Measurements from ENCODE around the gene TIMMDC1. TPM values are rescaled to one million over a fixed set of nuclear protein-coding genes. Genes with fewer than 3 reads are reported as not detected.

Gene TIMMDC1
- total and polyA plus RNA-seq, 10 of the 15 experiments (the other 5 are each of a cell fraction or from before 2014, with no cell fraction given) = 55.9 to 146 (median 72.1) TPM

DNA sequence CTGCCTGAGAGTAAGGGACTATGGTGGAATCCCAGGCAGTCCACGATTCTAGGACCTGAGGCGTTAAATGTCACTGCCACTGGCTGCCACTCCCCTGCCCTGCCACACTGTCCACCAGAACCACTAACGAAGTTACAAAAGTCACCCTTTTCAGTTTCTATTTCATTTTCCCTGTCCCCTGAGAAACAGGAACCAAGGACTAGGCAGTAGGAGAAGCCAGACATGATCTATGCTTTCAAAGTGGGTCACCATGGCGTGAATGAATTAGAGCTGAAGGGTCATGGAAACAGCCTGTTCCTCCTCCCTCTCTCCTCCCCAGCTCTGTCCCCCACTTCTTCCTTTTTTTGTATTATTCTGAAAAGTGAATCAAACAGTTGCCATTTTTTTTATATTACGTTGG, 71.9 kb downstream of the TIMMDC1 start (continued):
- peak; percentile 89 to 90 for TF ChIP-seq IKZF2 (IDR thresholded peaks at IDR 0.05)
- TF ChIP-seq HCFC1 (IDR thresholded peaks at IDR 0.05; ENCODE audit: low read length) = no peak
- TF ChIP-seq, protein P1, sequence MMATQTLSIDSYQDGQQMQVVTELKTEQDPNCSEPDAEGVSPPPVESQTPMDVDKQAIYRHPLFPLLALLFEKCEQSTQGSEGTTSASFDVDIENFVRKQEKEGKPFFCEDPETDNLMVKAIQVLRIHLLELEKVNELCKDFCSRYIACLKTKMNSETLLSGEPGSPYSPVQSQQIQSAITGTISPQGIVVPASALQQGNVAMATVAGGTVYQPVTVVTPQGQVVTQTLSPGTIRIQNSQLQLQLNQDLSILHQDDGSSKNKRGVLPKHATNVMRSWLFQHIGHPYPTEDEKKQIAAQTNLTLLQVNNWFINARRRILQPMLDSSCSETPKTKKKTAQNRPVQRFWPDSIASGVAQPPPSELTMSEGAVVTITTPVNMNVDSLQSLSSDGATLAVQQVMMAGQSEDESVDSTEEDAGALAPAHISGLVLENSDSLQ (IDR thresholded peaks at IDR 0.05) = peak; percentile 53; the same call in 1 of the 2 replicates
- TF ChIP-seq ATF7 (IDR thresholded peaks at IDR 0.05; ENCODE audit: low read depth) = peak; percentile 42; the same call in 1 of the 2 replicates
- TF ChIP-seq, protein P2, sequence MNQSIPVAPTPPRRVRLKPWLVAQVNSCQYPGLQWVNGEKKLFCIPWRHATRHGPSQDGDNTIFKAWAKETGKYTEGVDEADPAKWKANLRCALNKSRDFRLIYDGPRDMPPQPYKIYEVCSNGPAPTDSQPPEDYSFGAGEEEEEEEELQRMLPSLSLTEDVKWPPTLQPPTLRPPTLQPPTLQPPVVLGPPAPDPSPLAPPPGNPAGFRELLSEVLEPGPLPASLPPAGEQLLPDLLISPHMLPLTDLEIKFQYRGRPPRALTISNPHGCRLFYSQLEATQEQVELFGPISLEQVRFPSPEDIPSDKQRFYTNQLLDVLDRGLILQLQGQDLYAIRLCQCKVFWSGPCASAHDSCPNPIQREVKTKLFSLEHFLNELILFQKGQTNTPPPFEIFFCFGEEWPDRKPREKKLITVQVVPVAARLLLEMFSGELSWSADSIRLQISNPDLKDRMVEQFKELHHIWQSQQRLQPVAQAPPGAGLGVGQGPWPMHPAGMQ (IDR thresholded peaks at IDR 0.05; ENCODE audit: borderline replicate concordance) = no peak
- TF ChIP-seq HDGF (IDR thresholded peaks at IDR 0.05) = no peak
- TF ChIP-seq EP300 (IDR thresholded peaks at IDR 0.05; ENCODE audit: borderline replicate concordance in 1 of 2, control insufficient read depth in 1 of 2, low read depth in 2 of 2, low read length in 2 of 2) = 0 out of 4 replicates have a peak, but pooled peaks of 1 of the 2 experiments have one; percentile 18
- TF ChIP-seq ZSCAN29 (IDR thresholded peaks at IDR 0.05) = no peak
- TF ChIP-seq CHD4 (IDR thresholded peaks at IDR 0.05) = no peak
- TF ChIP-seq CBX3 (IDR thresholded peaks at IDR 0.05; ENCODE audit: borderline replicate concordance, low read depth) = no peak
- TF ChIP-seq, protein P3, sequence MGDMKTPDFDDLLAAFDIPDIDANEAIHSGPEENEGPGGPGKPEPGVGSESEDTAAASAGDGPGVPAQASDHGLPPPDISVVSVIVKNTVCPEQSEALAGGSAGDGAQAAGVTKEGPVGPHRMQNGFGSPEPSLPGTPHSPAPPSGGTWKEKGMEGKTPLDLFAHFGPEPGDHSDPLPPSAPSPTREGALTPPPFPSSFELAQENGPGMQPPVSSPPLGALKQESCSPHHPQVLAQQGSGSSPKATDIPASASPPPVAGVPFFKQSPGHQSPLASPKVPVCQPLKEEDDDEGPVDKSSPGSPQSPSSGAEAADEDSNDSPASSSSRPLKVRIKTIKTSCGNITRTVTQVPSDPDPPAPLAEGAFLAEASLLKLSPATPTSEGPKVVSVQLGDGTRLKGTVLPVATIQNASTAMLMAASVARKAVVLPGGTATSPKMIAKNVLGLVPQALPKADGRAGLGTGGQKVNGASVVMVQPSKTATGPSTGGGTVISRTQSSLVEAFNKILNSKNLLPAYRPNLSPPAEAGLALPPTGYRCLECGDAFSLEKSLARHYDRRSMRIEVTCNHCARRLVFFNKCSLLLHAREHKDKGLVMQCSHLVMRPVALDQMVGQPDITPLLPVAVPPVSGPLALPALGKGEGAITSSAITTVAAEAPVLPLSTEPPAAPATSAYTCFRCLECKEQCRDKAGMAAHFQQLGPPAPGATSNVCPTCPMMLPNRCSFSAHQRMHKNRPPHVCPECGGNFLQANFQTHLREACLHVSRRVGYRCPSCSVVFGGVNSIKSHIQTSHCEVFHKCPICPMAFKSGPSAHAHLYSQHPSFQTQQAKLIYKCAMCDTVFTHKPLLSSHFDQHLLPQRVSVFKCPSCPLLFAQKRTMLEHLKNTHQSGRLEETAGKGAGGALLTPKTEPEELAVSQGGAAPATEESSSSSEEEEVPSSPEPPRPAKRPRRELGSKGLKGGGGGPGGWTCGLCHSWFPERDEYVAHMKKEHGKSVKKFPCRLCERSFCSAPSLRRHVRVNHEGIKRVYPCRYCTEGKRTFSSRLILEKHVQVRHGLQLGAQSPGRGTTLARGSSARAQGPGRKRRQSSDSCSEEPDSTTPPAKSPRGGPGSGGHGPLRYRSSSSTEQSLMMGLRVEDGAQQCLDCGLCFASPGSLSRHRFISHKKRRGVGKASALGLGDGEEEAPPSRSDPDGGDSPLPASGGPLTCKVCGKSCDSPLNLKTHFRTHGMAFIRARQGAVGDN (IDR thresholded peaks at IDR 0.05) = no peak
- no peak for TF ChIP-seq LARP7 (IDR thresholded peaks at IDR 0.05)
- TF ChIP-seq, protein P4, sequence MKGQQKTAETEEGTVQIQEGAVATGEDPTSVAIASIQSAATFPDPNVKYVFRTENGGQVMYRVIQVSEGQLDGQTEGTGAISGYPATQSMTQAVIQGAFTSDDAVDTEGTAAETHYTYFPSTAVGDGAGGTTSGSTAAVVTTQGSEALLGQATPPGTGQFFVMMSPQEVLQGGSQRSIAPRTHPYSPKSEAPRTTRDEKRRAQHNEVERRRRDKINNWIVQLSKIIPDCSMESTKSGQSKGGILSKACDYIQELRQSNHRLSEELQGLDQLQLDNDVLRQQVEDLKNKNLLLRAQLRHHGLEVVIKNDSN (IDR thresholded peaks at IDR 0.05; ENCODE audit: borderline replicate concordance, extremely low read length, insufficient read depth, low read depth, low read length) = no peak
- peak; percentile 79 for TF ChIP-seq EED (IDR thresholded peaks at IDR 0.05; ENCODE audit: low read depth)
- no peak for TF ChIP-seq FOXK2 (IDR thresholded peaks at IDR 0.05)
- no peak for TF ChIP-seq ASH2L (IDR thresholded peaks at IDR 0.05; ENCODE audit: borderline replicate concordance, low read depth)
- no peak for TF ChIP-seq PAX5 (IDR thresholded peaks at IDR 0.05; ENCODE audit: borderline replicate concordance, low read depth, low read length)
- 0 out of 2 replicates have a peak, but pooled peaks have one; percentile 27 for TF ChIP-seq MTA3 (IDR thresholded peaks at IDR 0.05; ENCODE audit: borderline replicate concordance, low read length)
- TF ChIP-seq TAF1 (IDR thresholded peaks at IDR 0.05; ENCODE audit: borderline replicate concordance, low read depth, low read length) = no peak
- TF ChIP-seq SUZ12 (IDR thresholded peaks at IDR 0.05; ENCODE audit: unreplicated experiment) = no peak
- TF ChIP-seq MEF2B (IDR thresholded peaks at IDR 0.05; ENCODE audit: partially characterized antibody, poor library complexity, severe bottlenecking) = peak; percentile 65
- TF ChIP-seq, protein P5, sequence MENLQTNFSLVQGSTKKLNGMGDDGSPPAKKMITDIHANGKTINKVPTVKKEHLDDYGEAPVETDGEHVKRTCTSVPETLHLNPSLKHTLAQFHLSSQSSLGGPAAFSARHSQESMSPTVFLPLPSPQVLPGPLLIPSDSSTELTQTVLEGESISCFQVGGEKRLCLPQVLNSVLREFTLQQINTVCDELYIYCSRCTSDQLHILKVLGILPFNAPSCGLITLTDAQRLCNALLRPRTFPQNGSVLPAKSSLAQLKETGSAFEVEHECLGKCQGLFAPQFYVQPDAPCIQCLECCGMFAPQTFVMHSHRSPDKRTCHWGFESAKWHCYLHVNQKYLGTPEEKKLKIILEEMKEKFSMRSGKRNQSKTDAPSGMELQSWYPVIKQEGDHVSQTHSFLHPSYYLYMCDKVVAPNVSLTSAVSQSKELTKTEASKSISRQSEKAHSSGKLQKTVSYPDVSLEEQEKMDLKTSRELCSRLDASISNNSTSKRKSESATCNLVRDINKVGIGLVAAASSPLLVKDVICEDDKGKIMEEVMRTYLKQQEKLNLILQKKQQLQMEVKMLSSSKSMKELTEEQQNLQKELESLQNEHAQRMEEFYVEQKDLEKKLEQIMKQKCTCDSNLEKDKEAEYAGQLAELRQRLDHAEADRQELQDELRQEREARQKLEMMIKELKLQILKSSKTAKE (IDR thresholded peaks at IDR 0.05; ENCODE audit: low read depth, poor library complexity, severe bottlenecking) = peak; percentile 26

All from GM12878 (cell line).